ENCODE measurements around the gene MAGOH. TPM values are rescaled to one million over a fixed set of nuclear protein-coding genes. Genes with fewer than 3 reads are reported as not detected.

MAGOH gene
- total RNA-seq, 4 donors from 2014 or later, result 11.6 to 18.6 (median 16.8) TPM

DNA sequence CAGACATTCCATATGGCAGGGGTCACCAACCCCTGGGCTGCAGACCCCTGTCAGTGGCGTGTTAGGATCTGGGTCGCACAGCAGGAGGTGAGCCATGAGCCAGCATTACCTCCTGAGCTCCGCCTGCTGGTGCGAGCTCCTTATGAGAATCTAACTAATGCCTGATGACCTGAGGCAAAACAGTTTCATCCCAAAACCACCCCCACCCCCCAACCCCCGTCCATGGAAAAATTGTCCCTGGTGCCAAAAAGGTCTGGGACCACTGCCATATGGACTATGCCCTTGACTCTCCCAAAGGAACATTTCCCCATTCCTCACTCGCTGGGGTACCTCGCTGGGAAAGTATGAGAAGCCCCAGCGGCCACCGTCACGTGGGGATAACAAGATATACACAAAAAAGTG lies 48.1 kb downstream of the MAGOH start:
- Histone ChIP-seq H3K4me3 (no peak overlapping the region), H3K9me3 (peaks cover 0 to 3% (median 0%) of the 10 kb centered on the region in 4 donors), H3K27ac (no peak overlapping the region), H3K36me3 (no peaks in the 10 kb centered on the region), H3K4me1 (peaks cover 0 to 7% (median 0%) of the 10 kb centered on the region in 4 donors), H3K27me3 (no peaks in the 10 kb centered on the region)
- no peak for TF ChIP-seq EP300 (IDR thresholded peaks at IDR 0.05)
- no peak for TF ChIP-seq POLR2A (IDR thresholded peaks at IDR 0.05)
- TF ChIP-seq CTCF (IDR thresholded peaks at IDR 0.05), result no peak
- DNase-seq (ENCODE audit: low spot score in 2 of 2), result no peak
- 70 to 87% methylated on average over 8 to 10 of the region's 10 CpGs for WGBS, 2 donors

GRCh38 chr1:53189061-53189460 lies 49.3 kb downstream of the MAGOH start:
- Histone ChIP-seq H3K4me1 (peaks cover 0 to 6% (median 0%) of the 10 kb centered on the region in 4 donors), H3K36me3 (no peaks in the 10 kb centered on the region), H3K27me3 (no peaks in the 10 kb centered on the region), H3K27ac (no peak overlapping the region), H3K4me3 (no peak overlapping the region), H3K9me3 (peaks cover 0 to 3% (median 0%) of the 10 kb centered on the region in 4 donors)
- no peak for TF ChIP-seq POLR2A (IDR thresholded peaks at IDR 0.05)
- TF ChIP-seq EP300 (IDR thresholded peaks at IDR 0.05), result no peak
- TF ChIP-seq CTCF (IDR thresholded peaks at IDR 0.05), result no peak
- no peak for DNase-seq (ENCODE audit: low spot score in 2 of 2)
- WGBS, 2 donors, result 64 to 65% methylated on average over 5 of the region's 5 CpGs

GRCh38 chr1:53188099-53188498 lies 50.2 kb downstream of the MAGOH start:
- peaks cover 0 to 3% (median 0%) of the 10 kb centered on the region in 4 donors for H3K9me3 ChIP-seq
- no peak for DNase-seq (ENCODE audit: low spot score in 2 of 2)
- H3K4me1 ChIP-seq, result peaks cover 0 to 11% (median under 1%) of the 10 kb centered on the region in 4 donors
- TF ChIP-seq CTCF (IDR thresholded peaks at IDR 0.05), result no peak
- TF ChIP-seq POLR2A (IDR thresholded peaks at IDR 0.05), result no peak
- TF ChIP-seq EP300 (IDR thresholded peaks at IDR 0.05), result no peak
- no peaks in the 10 kb centered on the region for H3K36me3 ChIP-seq
- H3K4me3 ChIP-seq, result no peak overlapping the region
- no peaks in the 10 kb centered on the region for H3K27me3 ChIP-seq
- no peak overlapping the region for H3K27ac ChIP-seq
- 81 to 92% methylated on average over 4 of the region's 4 CpGs for WGBS, 2 donors

- WGBS, 2 donors, result 70 to 75% methylated on average over 1 of the region's 1 CpG
- no peak for DNase-seq (ENCODE audit: low spot score in 2 of 2)
- H3K4me3 ChIP-seq, result no peak overlapping the region
- H3K4me1 ChIP-seq, result peaks cover 0 to 18% (median 4%) of the 10 kb centered on the region in 4 donors
- no peaks in the 10 kb centered on the region for H3K36me3 ChIP-seq
- TF ChIP-seq EP300 (IDR thresholded peaks at IDR 0.05) (no peak), POLR2A (IDR thresholded peaks at IDR 0.05) (no peak), CTCF (IDR thresholded peaks at IDR 0.05) (no peak)
- peaks cover 0 to 3% (median 0%) of the 10 kb centered on the region in 4 donors for H3K9me3 ChIP-seq
- no peak overlapping the region for H3K27ac ChIP-seq
- H3K27me3 ChIP-seq, result no peaks in the 10 kb centered on the region
Measured at GRCh38 chr1:53187401-53187800, 50.9 kb downstream of the MAGOH start.

- no peak for TF ChIP-seq CTCF (IDR thresholded peaks at IDR 0.05)
- TF ChIP-seq EP300 (IDR thresholded peaks at IDR 0.05), result no peak
- no peak for TF ChIP-seq POLR2A (IDR thresholded peaks at IDR 0.05)
- H3K9me3 ChIP-seq, result peaks cover 0 to 3% (median 0%) of the 10 kb centered on the region in 4 donors
- WGBS, 2 donors, result 78 to 85% methylated on average over 3 of the region's 3 CpGs
- H3K36me3 ChIP-seq, result no peaks in the 10 kb centered on the region
- no peak overlapping the region for H3K4me3 ChIP-seq
- no peak overlapping the region for H3K27ac ChIP-seq
- H3K4me1 ChIP-seq, result peaks cover 0 to 26% (median 5%) of the 10 kb centered on the region in 4 donors
- no peaks in the 10 kb centered on the region for H3K27me3 ChIP-seq
- no peak for DNase-seq (ENCODE audit: low spot score in 2 of 2)
Measured at GRCh38 chr1:53186533-53186932, 51.8 kb downstream of the MAGOH start.
